Measurements from ENCODE around the gene DRG1.
"Not testable (repeated sequence)": the region's sequence is repeated elsewhere in the genome, so short reads cannot be mapped to it uniquely, and the experiment has no call there.

The DRG1 gene

GRCh38 chr22:31443516-31443915 lies 44.1 kb downstream of the DRG1 start:
- DNase-seq: no peak

- DNase-seq: no peak
Observed at GRCh38 chr22:31445642-31446041, 46.2 kb downstream of the DRG1 start.

DNA sequence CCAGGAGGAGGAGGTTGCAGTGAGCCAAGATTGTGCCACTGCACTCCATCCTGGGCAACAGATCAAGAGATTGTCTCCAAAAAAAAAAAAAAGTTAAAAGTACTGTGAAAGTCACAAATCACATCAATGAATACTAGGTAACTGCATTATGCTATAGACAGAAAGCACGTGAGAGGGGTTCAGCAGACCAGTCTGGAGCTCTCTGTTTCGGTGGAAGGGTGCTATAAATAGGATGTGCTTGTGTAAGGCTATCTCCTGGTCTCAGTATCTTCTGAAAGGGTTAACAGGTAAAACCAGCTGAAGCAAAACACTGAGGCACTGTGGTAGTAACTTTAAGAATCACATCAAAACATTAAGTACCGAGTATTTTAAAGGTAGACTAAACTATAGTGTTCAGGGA lies 46.8 kb downstream of the DRG1 start:
- no peak for DNase-seq

DNA sequence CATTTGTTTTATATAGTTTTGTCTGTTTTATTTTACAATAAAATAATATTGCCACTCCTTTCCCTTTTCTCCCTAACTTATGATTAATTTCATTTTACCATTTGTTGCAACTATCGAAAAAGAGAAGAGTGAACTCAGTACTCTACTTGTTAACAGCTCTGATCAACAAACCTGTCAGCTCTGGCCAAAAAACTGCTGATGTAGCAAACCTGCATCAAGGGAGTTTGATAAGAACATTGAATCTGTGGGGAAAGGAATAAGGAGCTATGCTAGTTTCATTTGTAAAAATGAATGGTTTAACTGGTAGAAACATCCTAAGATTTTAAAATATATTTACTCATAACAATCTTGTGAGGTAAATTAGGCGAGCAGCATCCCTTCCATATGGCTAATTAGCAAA lies 47.4 kb downstream of the DRG1 start:
- no peak for DNase-seq

DNA sequence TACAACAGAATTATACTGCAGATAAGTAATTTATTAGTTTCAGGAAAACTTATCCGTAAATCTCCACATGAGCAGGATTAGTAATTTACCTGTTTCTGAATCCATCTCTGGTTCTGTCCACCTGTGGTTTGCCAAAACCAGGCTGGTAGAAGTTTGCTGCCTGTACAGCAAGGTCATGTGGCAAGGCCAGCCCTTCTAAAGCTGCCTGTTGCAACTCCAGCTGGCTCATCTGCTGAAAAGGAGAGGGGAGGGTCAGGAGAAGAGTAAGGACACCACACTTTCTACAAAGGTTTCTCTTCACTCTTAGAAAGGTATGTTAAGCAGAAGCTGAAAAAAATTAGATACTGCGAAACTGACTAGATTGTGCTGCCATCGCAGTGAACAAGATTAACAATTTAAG lies 47.9 kb downstream of the DRG1 start:
- DNase-seq: no peak

GRCh38 chr22:31448382-31448781 lies 49.0 kb downstream of the DRG1 start:
- DNase-seq: no peak

DNA sequence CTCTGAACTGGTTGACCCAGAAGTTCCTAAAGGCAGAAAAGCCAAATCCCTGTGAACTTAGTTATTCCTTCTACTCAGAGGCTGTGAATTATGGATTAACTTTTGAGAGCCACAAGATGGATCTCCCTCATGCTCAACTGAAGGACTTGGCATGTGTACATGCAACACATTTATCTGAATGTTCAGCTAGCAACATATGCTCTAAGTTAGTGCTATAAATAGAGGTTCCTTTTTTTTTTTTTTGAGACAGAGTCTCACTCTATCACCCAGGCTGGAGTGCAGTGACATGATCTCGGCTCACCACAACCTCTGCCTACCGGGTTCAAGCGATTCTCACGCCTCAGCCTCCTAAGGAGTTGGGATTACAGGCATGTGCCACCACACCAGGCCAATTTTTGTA lies 50.1 kb downstream of the DRG1 start:
- DNase-seq: no peak

- no peak for DNase-seq
Observed at GRCh38 chr22:31451709-31452571, 52.5 kb downstream of the DRG1 start.

DNA sequence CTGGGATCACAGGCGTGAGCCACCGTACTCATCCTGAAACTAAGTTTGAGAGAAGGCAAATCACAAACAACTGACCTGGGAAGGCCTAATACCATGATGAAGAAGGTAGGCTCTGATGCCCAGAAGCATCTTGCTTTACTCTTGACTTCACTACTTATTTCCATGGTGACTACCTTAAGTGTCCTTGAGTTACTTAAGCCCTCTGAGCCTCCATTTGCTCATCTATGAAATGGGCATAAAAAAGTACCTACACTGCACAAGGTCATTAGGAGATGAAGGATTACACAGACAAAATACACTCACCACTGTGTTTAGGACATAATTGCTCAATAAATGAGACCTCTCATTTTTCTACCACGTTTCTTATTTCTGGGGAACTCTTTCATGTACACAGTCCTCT lies 62.3 kb downstream of the DRG1 start:
- no peak for DNase-seq

- no peak for DNase-seq
Observed at GRCh38 chr22:31465307-31465706, 65.9 kb downstream of the DRG1 start.

GRCh38 chr22:31474743-31475142 lies 75.3 kb downstream of the DRG1 start:
- no peak for DNase-seq

DNA sequence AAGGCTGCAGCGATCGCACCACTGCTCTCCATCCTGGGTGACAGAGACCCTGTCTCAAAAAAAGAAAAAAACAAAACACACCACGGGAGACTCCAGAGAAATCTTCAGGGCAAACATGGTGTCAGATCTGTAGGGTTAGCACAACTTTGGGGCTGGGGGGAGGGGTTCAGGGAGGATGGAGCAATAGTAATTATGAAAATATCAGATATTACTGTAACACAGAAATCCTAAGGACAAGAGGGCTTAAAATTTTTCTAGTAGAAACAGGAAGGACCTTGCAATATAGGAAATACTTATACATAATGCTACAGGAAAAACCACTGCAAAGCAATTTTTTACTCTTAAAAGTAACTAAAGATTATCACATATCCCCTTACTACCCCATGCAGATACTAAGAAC lies 76.4 kb downstream of the DRG1 start:
- no peak for DNase-seq

GRCh38 chr22:31477329-31477728 lies 77.9 kb downstream of the DRG1 start:
- no peak for DNase-seq

DNA sequence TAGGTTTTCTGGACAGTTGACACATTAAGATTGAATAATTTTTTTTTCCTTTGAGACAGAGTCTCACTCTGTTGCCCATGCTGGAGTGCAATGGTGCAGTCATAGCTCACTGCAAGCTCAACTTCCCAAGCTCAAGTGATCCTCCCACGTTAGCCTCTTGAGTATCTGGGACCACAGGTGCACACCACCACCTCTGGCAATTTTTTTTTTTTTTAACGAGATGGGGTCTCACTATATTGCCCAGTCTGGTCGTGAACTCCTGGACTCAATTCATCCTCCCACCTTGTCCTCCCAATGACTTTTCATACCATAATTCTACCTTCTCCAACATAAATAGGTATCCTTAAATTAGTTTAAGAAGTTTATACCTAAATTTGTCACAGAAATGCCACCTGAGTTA lies 81.7 kb downstream of the DRG1 start:
- DNase-seq: no peak

GRCh38 chr22:31482470-31482869 lies 83.1 kb downstream of the DRG1 start:
- not testable (repeated sequence) for DNase-seq

All from NCI-H510A (cell line).